ENCODE results near the gene OLFML2A. TPM values are rescaled to one million over a fixed set of nuclear protein-coding genes. Genes with fewer than 3 reads are reported as not detected.

The OLFML2A gene
- total RNA-seq, 1 donor from 2014 or later = 148 TPM

DNA sequence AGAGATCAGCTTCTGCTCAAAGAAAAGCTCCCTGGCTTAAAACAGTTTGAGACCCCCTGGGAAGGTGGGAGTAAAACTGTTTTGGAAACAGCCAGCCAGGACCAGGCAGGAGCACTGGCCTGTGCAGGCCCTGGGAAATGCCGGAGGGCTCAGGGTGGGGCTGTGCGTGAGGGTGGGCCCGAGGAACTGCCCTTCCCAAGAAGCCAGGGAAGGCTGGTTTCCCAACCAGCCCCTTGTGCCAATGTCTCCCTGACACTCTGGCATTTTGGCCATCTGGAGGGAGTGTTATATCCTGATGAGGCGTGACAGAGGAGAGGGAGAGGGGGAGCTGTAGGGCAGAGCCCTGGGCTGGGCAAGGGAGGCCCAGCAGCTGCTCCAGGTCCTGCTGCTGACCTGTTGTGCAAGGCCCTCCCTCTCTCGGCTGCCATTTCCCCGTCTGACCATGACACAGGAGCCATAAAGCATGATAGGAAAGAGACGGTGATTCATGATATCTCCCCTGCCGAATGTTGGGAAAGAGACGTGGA is 16.1 kb downstream of the OLFML2A start:
- H2AFZ ChIP-seq (ENCODE audit: low read depth, low read length) = no peak overlapping the region
- H3K4me1 ChIP-seq (ENCODE audit: insufficient read depth, low read length) = peaks cover 5% of the 10 kb centered on the region
- no peaks in the 10 kb centered on the region for H3K79me2 ChIP-seq (ENCODE audit: insufficient read depth, low read length)
- Mint-ChIP-seq H3K9me3 (ENCODE audit: unreplicated experiment) (no peaks in the 10 kb centered on the region), H3K4me3 (ENCODE audit: unreplicated experiment) (no peak overlapping the region), H3K36me3 (ENCODE audit: low read depth, unreplicated experiment) (peaks cover 14% of the 10 kb centered on the region), H3K27ac (ENCODE audit: unreplicated experiment) (no peak overlapping the region), H3K27me3 (ENCODE audit: low read depth, unreplicated experiment) (no peaks in the 10 kb centered on the region), H3K4me1 (ENCODE audit: low read depth, unreplicated experiment) (peaks cover 18% of the 10 kb centered on the region)
- FAIRE-seq = no peak
- no peak for TF ChIP-seq EZH2 (IDR thresholded peaks at IDR 0.05; ENCODE audit: insufficient read depth, low read length)
- TF ChIP-seq, protein P1, sequence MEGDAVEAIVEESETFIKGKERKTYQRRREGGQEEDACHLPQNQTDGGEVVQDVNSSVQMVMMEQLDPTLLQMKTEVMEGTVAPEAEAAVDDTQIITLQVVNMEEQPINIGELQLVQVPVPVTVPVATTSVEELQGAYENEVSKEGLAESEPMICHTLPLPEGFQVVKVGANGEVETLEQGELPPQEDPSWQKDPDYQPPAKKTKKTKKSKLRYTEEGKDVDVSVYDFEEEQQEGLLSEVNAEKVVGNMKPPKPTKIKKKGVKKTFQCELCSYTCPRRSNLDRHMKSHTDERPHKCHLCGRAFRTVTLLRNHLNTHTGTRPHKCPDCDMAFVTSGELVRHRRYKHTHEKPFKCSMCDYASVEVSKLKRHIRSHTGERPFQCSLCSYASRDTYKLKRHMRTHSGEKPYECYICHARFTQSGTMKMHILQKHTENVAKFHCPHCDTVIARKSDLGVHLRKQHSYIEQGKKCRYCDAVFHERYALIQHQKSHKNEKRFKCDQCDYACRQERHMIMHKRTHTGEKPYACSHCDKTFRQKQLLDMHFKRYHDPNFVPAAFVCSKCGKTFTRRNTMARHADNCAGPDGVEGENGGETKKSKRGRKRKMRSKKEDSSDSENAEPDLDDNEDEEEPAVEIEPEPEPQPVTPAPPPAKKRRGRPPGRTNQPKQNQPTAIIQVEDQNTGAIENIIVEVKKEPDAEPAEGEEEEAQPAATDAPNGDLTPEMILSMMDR (IDR thresholded peaks at IDR 0.05; ENCODE audit: insufficient read depth, low read depth, low read length) = no peak
- H3K4me3 ChIP-seq (ENCODE audit: insufficient read depth, low read depth, low read length) = no peak overlapping the region
- no peak overlapping the region for H3K27ac ChIP-seq (ENCODE audit: low read depth, low read length)
- no peak for DNase-seq (ENCODE audit: low read depth)
- H3K4me2 ChIP-seq (ENCODE audit: low read length) = no peak overlapping the region
- H3K36me3 ChIP-seq (ENCODE audit: insufficient read depth, low read length) = no peaks in the 10 kb centered on the region
- H4K20me1 ChIP-seq (ENCODE audit: insufficient read depth, low read length) = no peaks in the 10 kb centered on the region
- H3K9ac ChIP-seq (ENCODE audit: low read length) = no peak overlapping the region
- H3K27me3 ChIP-seq (ENCODE audit: insufficient read depth, low read length) = no peaks in the 10 kb centered on the region
- no peaks in the 10 kb centered on the region for H3K9me3 ChIP-seq (ENCODE audit: insufficient read depth, low read depth, low read length)

- peaks cover 18% of the 10 kb centered on the region for H3K4me1 Mint-ChIP-seq (ENCODE audit: low read depth, unreplicated experiment)
- H3K9me3 ChIP-seq (ENCODE audit: insufficient read depth, low read depth, low read length) = no peaks in the 10 kb centered on the region
Measured at GRCh38 chr9:124794902-124795491, 18.1 kb downstream of the OLFML2A start.

More at GRCh38 chr9:124794902-124795491, 18.1 kb downstream of the OLFML2A start:
- Histone ChIP-seq H3K36me3 (ENCODE audit: insufficient read depth, low read length) (no peaks in the 10 kb centered on the region), H3K4me1 (ENCODE audit: insufficient read depth, low read length) (peaks cover 5% of the 10 kb centered on the region), H3K4me3 (ENCODE audit: insufficient read depth, low read depth, low read length) (no peak overlapping the region), H3K4me2 (ENCODE audit: low read length) (no peak overlapping the region), H3K9ac (ENCODE audit: low read length) (no peak overlapping the region), H2AFZ (ENCODE audit: low read depth, low read length) (no peak overlapping the region), H3K79me2 (ENCODE audit: insufficient read depth, low read length) (no peaks in the 10 kb centered on the region), H3K27ac (ENCODE audit: low read depth, low read length) (no peak overlapping the region), H3K27me3 (ENCODE audit: insufficient read depth, low read length) (no peaks in the 10 kb centered on the region), H4K20me1 (ENCODE audit: insufficient read depth, low read length) (no peaks in the 10 kb centered on the region)
- no peak for FAIRE-seq
- no peak for TF ChIP-seq EZH2 (IDR thresholded peaks at IDR 0.05; ENCODE audit: insufficient read depth, low read length)
- TF ChIP-seq, protein P1 (IDR thresholded peaks at IDR 0.05; ENCODE audit: insufficient read depth, low read depth, low read length) = no peak
- Mint-ChIP-seq H3K27ac (ENCODE audit: unreplicated experiment) (no peak overlapping the region), H3K4me3 (ENCODE audit: unreplicated experiment) (no peak overlapping the region), H3K9me3 (ENCODE audit: unreplicated experiment) (no peaks in the 10 kb centered on the region), H3K36me3 (ENCODE audit: low read depth, unreplicated experiment) (peaks cover 13% of the 10 kb centered on the region), H3K27me3 (ENCODE audit: low read depth, unreplicated experiment) (no peaks in the 10 kb centered on the region)
- no peak for DNase-seq (ENCODE audit: low read depth)
